ENCODE data around the gene CD8B2. TPM values are rescaled to one million over a fixed set of nuclear protein-coding genes. Genes with fewer than 3 reads are reported as not detected.
A peak's percentile ranks its signal among the peaks of the same experiment; 100 is the strongest.
"Not testable (repeated sequence)": the region's sequence is repeated elsewhere in the genome, so short reads cannot be mapped to it uniquely, and the experiment has no call there.

CD8B2 gene
- total RNA-seq, 1 donor from 2014 or later, result not detected

GRCh38 chr2:106511934-106512333 is 24.8 kb downstream of the CD8B2 start:
- not testable (repeated sequence) for DNase-seq (ENCODE audit: low read depth in 2 of 2)

- DNase-seq (ENCODE audit: low read depth in 2 of 2), result not testable (repeated sequence)
Observed at GRCh38 chr2:106513391-106513790, 26.2 kb downstream of the CD8B2 start.

GRCh38 chr2:106514827-106515226 is 27.7 kb downstream of the CD8B2 start:
- DNase-seq (ENCODE audit: low read depth in 2 of 2), result not testable (repeated sequence)

GRCh38 chr2:106516436-106516835 is 29.3 kb downstream of the CD8B2 start:
- DNase-seq (ENCODE audit: low read depth in 2 of 2), result no peak

GRCh38 chr2:106516864-106517263 is 29.7 kb downstream of the CD8B2 start:
- no peak for DNase-seq (ENCODE audit: low read depth in 2 of 2)

GRCh38 chr2:106517329-106517728 is 30.2 kb downstream of the CD8B2 start:
- no peak for DNase-seq (ENCODE audit: low read depth in 2 of 2)

GRCh38 chr2:106519767-106520166 is 32.6 kb downstream of the CD8B2 start:
- DNase-seq (ENCODE audit: low read depth in 2 of 2), result no peak

- no peak for DNase-seq (ENCODE audit: low read depth in 2 of 2)
Observed at GRCh38 chr2:106521016-106521415, 33.9 kb downstream of the CD8B2 start.

- DNase-seq (ENCODE audit: low read depth in 2 of 2), result no peak
Observed at GRCh38 chr2:106523976-106524665, 37.0 kb downstream of the CD8B2 start.

- DNase-seq (ENCODE audit: low read depth in 2 of 2), result no peak
Observed at GRCh38 chr2:106530866-106531265, 43.7 kb downstream of the CD8B2 start.

- no peak for DNase-seq (ENCODE audit: low read depth in 2 of 2)
Observed at GRCh38 chr2:106531676-106532214, 44.6 kb downstream of the CD8B2 start.

GRCh38 chr2:106532236-106532635 is 45.1 kb downstream of the CD8B2 start:
- DNase-seq (ENCODE audit: low read depth in 2 of 2), result no peak

GRCh38 chr2:106534471-106534870 is 47.3 kb downstream of the CD8B2 start:
- no peak for DNase-seq (ENCODE audit: low read depth in 2 of 2)

GRCh38 chr2:106536490-106536889 is 49.3 kb downstream of the CD8B2 start:
- DNase-seq (ENCODE audit: low read depth in 2 of 2), result no peak

- no peak for DNase-seq (ENCODE audit: low read depth in 2 of 2)
Observed at GRCh38 chr2:106537047-106537446, 49.9 kb downstream of the CD8B2 start.

GRCh38 chr2:106537791-106538191 is 50.6 kb downstream of the CD8B2 start:
- no peak for DNase-seq (ENCODE audit: low read depth in 2 of 2)

- DNase-seq (ENCODE audit: low read depth in 2 of 2), result no peak
Observed at GRCh38 chr2:106540886-106541285, 53.7 kb downstream of the CD8B2 start.

- DNase-seq (ENCODE audit: low read depth in 2 of 2), result no peak
Observed at GRCh38 chr2:106541333-106541732, 54.2 kb downstream of the CD8B2 start.

GRCh38 chr2:106542746-106543359 is 55.7 kb downstream of the CD8B2 start:
- DNase-seq (ENCODE audit: low read depth in 2 of 2), result peak; percentile 14 to 44

- no peak for DNase-seq (ENCODE audit: low read depth in 2 of 2)
Observed at GRCh38 chr2:106545007-106545406, 57.8 kb downstream of the CD8B2 start.

- DNase-seq (ENCODE audit: low read depth in 2 of 2), result no peak
Observed at GRCh38 chr2:106546391-106546990, 59.3 kb downstream of the CD8B2 start.

GRCh38 chr2:106547164-106547903 is 60.2 kb downstream of the CD8B2 start:
- DNase-seq (ENCODE audit: low read depth in 2 of 2), result no peak
